Upper lobe of left lung (tissue), 6 donors: ENCODE data around the gene TBC1D25. TPM values are rescaled to one million over a fixed set of nuclear protein-coding genes. Genes with fewer than 3 reads are reported as not detected.
A peak's percentile ranks its signal among the peaks of the same experiment; 100 is the strongest.
"Not testable (repeated sequence)": the region's sequence is repeated elsewhere in the genome, so short reads cannot be mapped to it uniquely, and the experiment has no call there.

Experiments used
- ATAC-seq, 2 donors: fragments of 200-7000 bp; cut with Tn5 transposase; one replicate each; pipeline ENCODE4 v1.9.1; 2022; ENCODE audit warnings: mild to moderate bottlenecking in 2 of 2, moderate library complexity in 2 of 2; ENCODE audit not compliant: low FRiP score in 2 of 2
- DNase-seq, 2 donors: peaks; one replicate each; pipeline ENCODE4 v3.0.0-alpha.2; 2019 to 2020
- H3K27ac ChIP-seq, 4 donors: fragments of 200-600 bp; sonication (generic); one replicate each; pipeline ENCODE4 v1.5.1; 2016 to 2019
- H3K27me3 ChIP-seq, 4 donors: fragments of 200-600 bp; sonication (generic); one replicate each; pipeline ENCODE4 v1.5.1; 2017 to 2019
- H3K36me3 ChIP-seq, 4 donors: fragments of 200-600 bp; sonication (generic); one replicate each; pipeline ENCODE4 v1.5.1; 2016 to 2019
- H3K4me1 ChIP-seq, 4 donors: fragments of 200-600 bp; sonication (generic); one replicate each; pipeline ENCODE4 v1.5.1; 2018 to 2019
- H3K4me3 ChIP-seq, 4 donors: fragments of 200-600 bp; sonication (generic); one replicate each; pipeline ENCODE4 v1.5.1; 2017 to 2019; ENCODE audit warnings: mild to moderate bottlenecking in 2 of 4, moderate library complexity in 1 of 4
- H3K9me3 ChIP-seq, 4 donors: fragments of 200-600 bp; sonication (generic); one replicate each; pipeline ENCODE4 v1.5.1; 2018 to 2019
- CTCF ChIP-seq, 6 experiments: fragments of 450-650 bp in 4 of 6; fragments of 200-600 bp in 2 of 6; sonication (generic) in 2 of 6; IDR thresholded peaks; one replicate each; pipeline ENCODE4 v1.5.1; 2016 to 2019; ENCODE audit warnings: antibody characterized with exemption in 6 of 6
- EP300 ChIP-seq, 4 donors: sonication (generic); formaldehyde crosslinking; IDR thresholded peaks; one replicate each; pipeline ENCODE4 v1.5.1; 2017; ENCODE audit warnings: antibody characterized with exemption in 4 of 4, control low read depth in 2 of 4
- POLR2A ChIP-seq, 4 donors: fragments of 450-650 bp; IDR thresholded peaks; one replicate each; pipeline ENCODE4 v1.5.1; 2016 to 2017; ENCODE audit warnings: antibody characterized with exemption in 4 of 4, mild to moderate bottlenecking in 2 of 4
- POLR2AphosphoS5 ChIP-seq, 2 donors: sonication (generic); formaldehyde crosslinking; IDR thresholded peaks; one replicate each; pipeline ENCODE4 v1.5.1; 2017; ENCODE audit warnings: antibody characterized with exemption in 2 of 2
- WGBS, 2 donors: methylation state at CpG; one replicate each; pipeline ENCODE4 v1.1.5; 2017 to 2018; 5-methylcytosine and 5-hydroxymethylcytosine counted together
- total RNA-seq, 6 donors: library from RNA; depleted of rRNA in 4 of 6; stranded (reverse); fragments of >200 nt in 4 of 6; gene quantifications; one replicate each; pipeline versions ENCODE4 v1.1.0 to v1.2.1, GENCODE V29; 2016 to 2021
- donor health status: DM: no; HTN: no; CAD: no; lungs with moderate emphysema.
- donor health status: DM: no; HTN: yes; CAD: no; lungs with severe emphysema.

The TBC1D25 gene
- total RNA-seq, 6 donors from 2014 or later, result 15.2 to 26.4 (median 18.8) TPM

GRCh38 chrX:48548871-48549270 is 9.4 kb downstream of the TBC1D25 start:
- 89 to 94% methylated on average over 3 of the region's 3 CpGs for WGBS, 2 donors
- Histone ChIP-seq H3K9me3 (no peaks in the 10 kb centered on the region), H3K27ac (no peak overlapping the region), H3K4me1 (no peaks in the 10 kb centered on the region), H3K4me3 (no peak overlapping the region), H3K36me3 (peaks cover 0 to 28% (median 0%) of the 10 kb centered on the region in 4 donors), H3K27me3 (no peaks in the 10 kb centered on the region)
- TF ChIP-seq POLR2A (IDR thresholded peaks at IDR 0.05) (no peak), EP300 (IDR thresholded peaks at IDR 0.05) (no peak), CTCF (IDR thresholded peaks at IDR 0.05) (no peak), POLR2AphosphoS5 (IDR thresholded peaks at IDR 0.05) (no peak)
- ATAC-seq (no peak), DNase-seq (no peak)

GRCh38 chrX:48555731-48556325 is 16.3 kb downstream of the TBC1D25 start:
- not testable (repeated sequence) for ATAC-seq, H3K4me1 ChIP-seq, DNase-seq, H3K27me3 ChIP-seq, H3K27ac ChIP-seq, H3K4me3 ChIP-seq, H3K9me3 ChIP-seq
- peaks cover 0 to 47% (median 16%) of the 10 kb centered on the region in 4 donors for H3K36me3 ChIP-seq
- WGBS, 2 donors, result 89 to 91% methylated on average over 9 of the region's 9 CpGs

- no peaks in the 10 kb centered on the region for H3K4me1 ChIP-seq
- WGBS, 2 donors, result 80 to 82% methylated on average over 4 of the region's 4 CpGs
- no peak for TF ChIP-seq POLR2A (IDR thresholded peaks at IDR 0.05)
- no peak for TF ChIP-seq CTCF (IDR thresholded peaks at IDR 0.05)
- TF ChIP-seq POLR2AphosphoS5 (IDR thresholded peaks at IDR 0.05), result no peak
- no peak for TF ChIP-seq EP300 (IDR thresholded peaks at IDR 0.05)
- H3K9me3 ChIP-seq, result no peaks in the 10 kb centered on the region
- H3K27ac ChIP-seq, result no peak overlapping the region
- H3K27me3 ChIP-seq, result no peaks in the 10 kb centered on the region
- H3K4me3 ChIP-seq, result no peak overlapping the region
- H3K36me3 ChIP-seq, result peaks cover 0 to 47% (median 19%) of the 10 kb centered on the region in 4 donors
- DNase-seq, result no peak
- peak; percentile 38 to 66 for ATAC-seq
Observed at GRCh38 chrX:48558271-48558670, 18.8 kb downstream of the TBC1D25 start.

- Histone ChIP-seq H3K27me3 (no peaks in the 10 kb centered on the region), H3K36me3 (peaks cover 0 to 50% (median 19%) of the 10 kb centered on the region in 4 donors), H3K27ac (no peak overlapping the region), H3K9me3 (no peaks in the 10 kb centered on the region), H3K4me3 (no peak overlapping the region), H3K4me1 (no peaks in the 10 kb centered on the region)
- no peak for DNase-seq
- 89 to 97% methylated on average over 15 to 24 of the region's 24 CpGs for WGBS, 2 donors
- ATAC-seq, result no peak
- TF ChIP-seq POLR2A (IDR thresholded peaks at IDR 0.05) (no peak), POLR2AphosphoS5 (IDR thresholded peaks at IDR 0.05) (no peak), CTCF (IDR thresholded peaks at IDR 0.05) (no peak), EP300 (IDR thresholded peaks at IDR 0.05) (no peak)
Observed at GRCh38 chrX:48559636-48560035, 20.1 kb downstream of the TBC1D25 start.

GRCh38 chrX:48560056-48560455 is 20.5 kb downstream of the TBC1D25 start:
- no peak overlapping the region for H3K4me3 ChIP-seq
- no peak for ATAC-seq
- H3K36me3 ChIP-seq, result peaks cover 0 to 50% (median 19%) of the 10 kb centered on the region in 4 donors
- 92% methylated on average over 14 of the region's 14 CpGs; no CpG with 5 or more reads in 1 of the 2 donors for WGBS, 2 donors
- H3K27ac ChIP-seq, result no peak overlapping the region
- TF ChIP-seq EP300 (IDR thresholded peaks at IDR 0.05) (no peak), POLR2A (IDR thresholded peaks at IDR 0.05) (no peak), POLR2AphosphoS5 (IDR thresholded peaks at IDR 0.05) (no peak), CTCF (IDR thresholded peaks at IDR 0.05) (no peak)
- H3K4me1 ChIP-seq, result no peaks in the 10 kb centered on the region
- H3K9me3 ChIP-seq, result no peaks in the 10 kb centered on the region
- no peaks in the 10 kb centered on the region for H3K27me3 ChIP-seq
- no peak for DNase-seq
